OCI-LY7 (cell line): ENCODE data around the gene NBEA. TPM values are rescaled to one million over a fixed set of nuclear protein-coding genes. Genes with fewer than 3 reads are reported as not detected.

Source experiments
- Bru-seq: library from RNA; stranded (reverse); fragments of 400-500 nt; gene quantifications from one replicate; lab custom pipeline; 2021; lab: Mats Ljungman, UMichigan
- BruChase-seq, 2 experiments: library from RNA; stranded (reverse); fragments of 400-500 nt; gene quantifications; one replicate each; lab custom pipeline; 2021; lab: Mats Ljungman, UMichigan
- BruUV-seq: library from RNA; stranded (reverse); fragments of 400-500 nt; replicated peaks from 2 replicates; lab custom pipeline; 2021; lab: Mats Ljungman, UMichigan
- CTCF ChIA-PET: fragments of 300-600 bp; sonication (Branson Sonifier 250); formaldehyde crosslinking; loops from one replicate; lab custom pipeline; 2022; ENCODE audit warnings: antibody characterized with exemption; ENCODE audit not compliant: unreplicated experiment; lab: Charles Lee
- POLR2A ChIA-PET: fragments of 300-600 bp; sonication (Branson Sonifier 250); formaldehyde crosslinking; loops from one replicate; lab custom pipeline; 2022; ENCODE audit warnings: antibody characterized with exemption; lab: Charles Lee
- DNase-seq: peaks from one replicate; pipeline ENCODE4 v3.0.0-alpha.2; 2015; ENCODE audit warnings: low spot score
- H2AFZ ChIP-seq: fragments of 200-600 bp; sonication (generic), shearing (Covaris generic); 2 replicates; pipeline ENCODE4 v1.6.1; 2014; ENCODE audit warnings: mild to moderate bottlenecking, antibody characterized with exemption, low read length, moderate library complexity
- H3K27ac ChIP-seq: fragments of 200-600 bp; sonication (generic); 2 replicates; pipeline ENCODE4 v1.5.1; 2014; ENCODE audit warnings: mixed run types, low read depth, mild to moderate bottlenecking, moderate library complexity, low read length, inconsistent platforms; ENCODE audit not compliant: poor library complexity, severe bottlenecking
- H3K36me3 ChIP-seq: fragments of 200-600 bp; sonication (generic); 2 replicates; pipeline ENCODE4 v1.6.1; 2014; ENCODE audit warnings: mild to moderate bottlenecking, antibody characterized with exemption, low read length, moderate library complexity, mixed read lengths; ENCODE audit not compliant: insufficient read depth
- H3K4me1 ChIP-seq: fragments of 200-600 bp; sonication (generic); 2 replicates; pipeline ENCODE4 v1.5.1; 2014; ENCODE audit warnings: mild to moderate bottlenecking, low read length; ENCODE audit not compliant: insufficient read depth, poor library complexity, severe bottlenecking
- H3K4me2 ChIP-seq: fragments of 200-600 bp; sonication (generic); 2 replicates; pipeline ENCODE4 v1.6.1; 2014; ENCODE audit warnings: mild to moderate bottlenecking, low read length
- H3K4me3 ChIP-seq: fragments of 200-600 bp; sonication (generic); 2 replicates; pipeline ENCODE4 v1.5.1; 2014; ENCODE audit warnings: mild to moderate bottlenecking, low read depth, low read length; ENCODE audit not compliant: poor library complexity, severe bottlenecking
- H3K79me2 ChIP-seq: fragments of 200-600 bp; sonication (generic); 2 replicates; pipeline ENCODE4 v1.6.1; 2016; ENCODE audit warnings: low read depth, mild to moderate bottlenecking, low read length, moderate library complexity, mixed read lengths; ENCODE audit not compliant: insufficient read depth
- H3K9me2 ChIP-seq: fragments of 200-600 bp; sonication (generic); 2 replicates; pipeline ENCODE4 v1.6.1; 2016; ENCODE audit warnings: mild to moderate bottlenecking, low read length, mixed read lengths; ENCODE audit not compliant: insufficient read depth
- H3K9me3 ChIP-seq: fragments of 200-600 bp; sonication (generic); 2 replicates; pipeline ENCODE4 v1.6.1; 2014; ENCODE audit warnings: mild to moderate bottlenecking, mixed run types, low read length, mixed read lengths
- H4K20me1 ChIP-seq: fragments of 200-600 bp; sonication (generic); 2 replicates; pipeline ENCODE4 v1.6.1; 2014; ENCODE audit warnings: mild to moderate bottlenecking, antibody characterized with exemption, low read length, moderate library complexity, mixed read lengths; ENCODE audit not compliant: insufficient read depth
- EZH2phosphoT487 ChIP-seq: fragments of 200-600 bp; sonication (generic); IDR thresholded peaks from 2 replicates; pipeline ENCODE4 v1.6.1; 2018; ENCODE audit warnings: low read depth, borderline replicate concordance, mild to moderate bottlenecking, mixed run types, antibody characterized with exemption, low read length, moderate library complexity, mixed read lengths
- intact Hi-C: fragments of 100-400 bp; cut with micrococcal nuclease; formaldehyde crosslinking; loops from one replicate; pipeline ENCODE4 v1.10.0; 2022; ENCODE audit not compliant: unreplicated experiment
- long read RNA-seq: library from polyadenylated mRNA; stranded (forward); transcript quantifications from one replicate; pipeline ENCODE4 v2.0.0, GENCODE V29; 2022
- total RNA-seq, 2 experiments: library from RNA; depleted of rRNA in 1 of 2; stranded (reverse); fragments of >200 nt in 1 of 2; shearing (Covaris generic) in 1 of 2; gene quantifications; 2 replicates each; pipeline ENCODE4 v1.2.3, GENCODE V29; 2014 to 2022
- TF ChIP-seq, protein P1 (sequence below): fragments of 200-600 bp; sonication (generic); conservative IDR thresholded peaks from 2 replicates; pipeline ENCODE4 v1.5.1; 2014; ENCODE audit warnings: mild to moderate bottlenecking, antibody characterized with exemption, low read length, moderate library complexity, mixed read lengths

NBEA gene
- 3.6 and 3.8 TPM in 2 replicates for total RNA-seq (2014; rRNA removed; shearing (Covaris generic))
- total RNA-seq (2022) = 9.0 and 11.0 TPM in 2 replicates
- Bru-seq, nascent RNA = percentile 59 among the genes with signal in this experiment
- BruChase-seq, experiment 1, labeled RNA remaining after a 6-hour chase = percentile 44 among the genes with signal in this experiment
- percentile 49 among the genes with signal in this experiment for BruChase-seq, experiment 2, labeled RNA remaining after a 2-hour chase
- long read RNA-seq, partial matches to known transcripts = 3 of 8 reads
- long read RNA-seq, other reads (novel, unspliced or antisense) = 5 of 8 reads

GRCh38 chr13:34941835-34942731 lies at the start of gene NBEA:
Gene NBEA (plus strand): TSS chr13:34942270. CDS start chr13:34942821, 551 bp downstream.
- POLR2A ChIA-PET = interaction anchor here (0.6 kb wide), 1 partner anchor 9 kb away, joined by 3 read pairs; no protein-coding TSS in a partner anchor
- peak; percentile 81 for DNase-seq
- intact Hi-C loops = loop anchor here (2.0 kb wide), 1 partner anchor 215 kb away; no protein-coding TSS in a partner anchor

GRCh38 chr13:34894756-34895155 lies 47.3 kb upstream of the NBEA start:
- BruUV-seq = no TSS peak
- DNase-seq = no peak
- no peak overlapping the region for H3K4me2 ChIP-seq
- H3K36me3 ChIP-seq = no peaks in the 10 kb centered on the region
- no peak for TF ChIP-seq EZH2phosphoT487
- TF ChIP-seq, protein P1, sequence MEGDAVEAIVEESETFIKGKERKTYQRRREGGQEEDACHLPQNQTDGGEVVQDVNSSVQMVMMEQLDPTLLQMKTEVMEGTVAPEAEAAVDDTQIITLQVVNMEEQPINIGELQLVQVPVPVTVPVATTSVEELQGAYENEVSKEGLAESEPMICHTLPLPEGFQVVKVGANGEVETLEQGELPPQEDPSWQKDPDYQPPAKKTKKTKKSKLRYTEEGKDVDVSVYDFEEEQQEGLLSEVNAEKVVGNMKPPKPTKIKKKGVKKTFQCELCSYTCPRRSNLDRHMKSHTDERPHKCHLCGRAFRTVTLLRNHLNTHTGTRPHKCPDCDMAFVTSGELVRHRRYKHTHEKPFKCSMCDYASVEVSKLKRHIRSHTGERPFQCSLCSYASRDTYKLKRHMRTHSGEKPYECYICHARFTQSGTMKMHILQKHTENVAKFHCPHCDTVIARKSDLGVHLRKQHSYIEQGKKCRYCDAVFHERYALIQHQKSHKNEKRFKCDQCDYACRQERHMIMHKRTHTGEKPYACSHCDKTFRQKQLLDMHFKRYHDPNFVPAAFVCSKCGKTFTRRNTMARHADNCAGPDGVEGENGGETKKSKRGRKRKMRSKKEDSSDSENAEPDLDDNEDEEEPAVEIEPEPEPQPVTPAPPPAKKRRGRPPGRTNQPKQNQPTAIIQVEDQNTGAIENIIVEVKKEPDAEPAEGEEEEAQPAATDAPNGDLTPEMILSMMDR = no peak
- H3K27ac ChIP-seq = no peak overlapping the region
- no peaks in the 10 kb centered on the region for H4K20me1 ChIP-seq
- intact Hi-C loops = no loop called here
- H2AFZ ChIP-seq = no peak overlapping the region
- H3K79me2 ChIP-seq = no peaks in the 10 kb centered on the region
- POLR2A ChIA-PET = no interaction called here
- H3K4me3 ChIP-seq = no peak overlapping the region
- no peaks in the 10 kb centered on the region for H3K9me3 ChIP-seq
- H3K4me1 ChIP-seq = no peaks in the 10 kb centered on the region
- CTCF ChIA-PET = no interaction called here
- no peaks in the 10 kb centered on the region for H3K9me2 ChIP-seq

More at GRCh38 chr13:34941835-34942731, at the start of gene NBEA:
- Histone ChIP-seq H3K79me2 (peaks cover 17% of the 10 kb centered on the region), H4K20me1 (peaks cover 5% of the 10 kb centered on the region; the same call in 1 of the 2 replicates), H3K4me3 (peak within 1 kb of the TSS; percentile 96), H3K36me3 (no peaks in the 10 kb centered on the region), H3K27ac (no peak within 1 kb of the TSS), H3K4me2 (peak within 1 kb of the TSS; percentile 80), H3K9me2 (no peaks in the 10 kb centered on the region), H3K4me1 (peaks cover 33% of the 10 kb centered on the region), H2AFZ (peak within 1 kb of the TSS; percentile 94), H3K9me3 (no peaks in the 10 kb centered on the region)
- no TSS peak for BruUV-seq
- TF ChIP-seq, protein P1 = no peak
- no peak for TF ChIP-seq EZH2phosphoT487
- CTCF ChIA-PET = no interaction called here
